GM12892 (cell line): ENCODE measurements around the gene KLK8.

ENCODE experiments used
- POLR2A ChIP-seq: IDR thresholded peaks from 2 replicates; pipeline ENCODE4 v1.6.1; 2011; ENCODE audit warnings: low read depth, low read length, control low read depth
- POLR2AphosphoS5 ChIP-seq: IDR thresholded peaks from 2 replicates; pipeline ENCODE4 v1.6.1; 2011; ENCODE audit warnings: low read depth, low read length, control low read depth
- TAF1 ChIP-seq: IDR thresholded peaks from 2 replicates; pipeline ENCODE4 v1.6.1; 2011; ENCODE audit warnings: low read depth, mild to moderate bottlenecking, control low read depth, low read length, borderline replicate concordance

DNA sequence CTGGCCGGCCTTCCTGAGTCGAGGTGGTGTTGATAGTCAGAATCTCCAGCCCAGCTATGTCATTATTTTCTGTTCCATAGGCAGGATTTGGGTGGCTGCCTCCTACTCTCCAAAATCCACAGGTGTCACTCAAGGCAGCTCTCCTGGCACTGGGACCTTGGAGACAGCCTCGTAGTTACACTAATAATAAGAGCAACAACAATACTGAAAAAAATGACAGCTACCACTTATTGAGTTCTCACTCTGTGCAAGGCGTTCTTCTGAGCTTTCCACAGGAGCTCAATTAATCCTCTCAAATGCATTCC lies 45.6 kb upstream of the KLK8 start:
- no peak for TF ChIP-seq POLR2A
- TF ChIP-seq POLR2AphosphoS5 = no peak
- TF ChIP-seq TAF1 = no peak
